Measurements from ENCODE around the gene RAB21. TPM values are rescaled to one million over a fixed set of nuclear protein-coding genes. Genes with fewer than 3 reads are reported as not detected.
A peak's percentile ranks its signal among the peaks of the same experiment; 100 is the strongest.

The RAB21 gene
- total RNA-seq, 2 donors from 2014 or later, result 50.0 to 126 TPM

GRCh38 chr12:71763677-71764379 lies 9.2 kb downstream of the RAB21 start:
- no peak for ATAC-seq
- Mint-ChIP-seq H3K36me3 (peaks cover 38% of the 10 kb centered on the region), H3K27me3 (no peaks in the 10 kb centered on the region), H3K4me3 (no peak overlapping the region), H3K9me3 (peaks cover 7% of the 10 kb centered on the region), H3K27ac (no peak overlapping the region), H3K4me1 (ENCODE audit: low read depth in 2 of 2) (peaks cover 59 to 61% of the 10 kb centered on the region in 2 donors)
- DNase-seq (ENCODE audit: low spot score), result no peak

GRCh38 chr12:71764587-71765321 lies 10.1 kb downstream of the RAB21 start:
- ATAC-seq, result no peak
- Mint-ChIP-seq H3K27ac (no peak overlapping the region), H3K4me3 (peak overlapping the region; percentile 10), H3K4me1 (ENCODE audit: low read depth in 2 of 2) (peaks cover 52 to 57% of the 10 kb centered on the region in 2 donors), H3K9me3 (peaks cover 7% of the 10 kb centered on the region), H3K27me3 (no peaks in the 10 kb centered on the region), H3K36me3 (peaks cover 29% of the 10 kb centered on the region)
- no peak for DNase-seq (ENCODE audit: low spot score)

- ATAC-seq, result no peak
- Mint-ChIP-seq H3K4me1 (ENCODE audit: low read depth in 2 of 2) (peaks cover 50 to 52% of the 10 kb centered on the region in 2 donors), H3K4me3 (peak overlapping the region; percentile 21), H3K27me3 (no peaks in the 10 kb centered on the region), H3K27ac (peak overlapping the region in 1 of 2 donors; percentile 5), H3K9me3 (no peaks in the 10 kb centered on the region), H3K36me3 (peaks cover 24% of the 10 kb centered on the region)
- DNase-seq (ENCODE audit: low spot score), result no peak
Observed at GRCh38 chr12:71766202-71766601, 11.5 kb downstream of the RAB21 start.

- H3K4me3 Mint-ChIP-seq, result peak overlapping the region; percentile 21
- H3K27ac Mint-ChIP-seq, result peak overlapping the region in 1 of 2 donors; percentile 5
- H3K36me3 Mint-ChIP-seq, result peaks cover 28% of the 10 kb centered on the region
- DNase-seq (ENCODE audit: low spot score) (no peak), ATAC-seq (no peak)
- no peaks in the 10 kb centered on the region for H3K9me3 Mint-ChIP-seq
- H3K27me3 Mint-ChIP-seq, result no peaks in the 10 kb centered on the region
- H3K4me1 Mint-ChIP-seq (ENCODE audit: low read depth in 2 of 2), result peaks cover 50 to 52% of the 10 kb centered on the region in 2 donors
Observed at GRCh38 chr12:71767183-71767582, 12.5 kb downstream of the RAB21 start.

- no peak overlapping the region for H3K4me3 Mint-ChIP-seq
Observed at GRCh38 chr12:71768900-71769299, 14.2 kb downstream of the RAB21 start.

GRCh38 chr12:71771069-71771468 lies 16.4 kb downstream of the RAB21 start:
- no peaks in the 10 kb centered on the region for H3K27me3 Mint-ChIP-seq
- H3K36me3 Mint-ChIP-seq, result peaks cover 26% of the 10 kb centered on the region
- H3K4me1 Mint-ChIP-seq (ENCODE audit: low read depth in 2 of 2), result peaks cover 32 to 33% of the 10 kb centered on the region in 2 donors
- H3K27ac Mint-ChIP-seq, result no peak overlapping the region
- no peaks in the 10 kb centered on the region for H3K9me3 Mint-ChIP-seq
- no peak overlapping the region for H3K4me3 Mint-ChIP-seq
- DNase-seq (ENCODE audit: low spot score) (no peak), ATAC-seq (no peak)

More at GRCh38 chr12:71768900-71769299, 14.2 kb downstream of the RAB21 start:
- no peak for DNase-seq (ENCODE audit: low spot score)
- peaks cover 33% of the 10 kb centered on the region for H3K36me3 Mint-ChIP-seq
- peaks cover 47 to 48% of the 10 kb centered on the region in 2 donors for H3K4me1 Mint-ChIP-seq (ENCODE audit: low read depth in 2 of 2)
- ATAC-seq, result no peak
- H3K9me3 Mint-ChIP-seq, result no peaks in the 10 kb centered on the region
- H3K27ac Mint-ChIP-seq, result no peak overlapping the region
- H3K27me3 Mint-ChIP-seq, result no peaks in the 10 kb centered on the region

GRCh38 chr12:71772735-71773134 lies 18.1 kb downstream of the RAB21 start:
- peaks cover 16 to 18% of the 10 kb centered on the region in 2 donors for H3K4me1 Mint-ChIP-seq (ENCODE audit: low read depth in 2 of 2)
- H3K27ac Mint-ChIP-seq, result peak overlapping the region in 1 of 2 donors; percentile 11
- no peaks in the 10 kb centered on the region for H3K27me3 Mint-ChIP-seq
- no peak for DNase-seq (ENCODE audit: low spot score)
- H3K9me3 Mint-ChIP-seq, result no peaks in the 10 kb centered on the region
- peaks cover 22% of the 10 kb centered on the region for H3K36me3 Mint-ChIP-seq
- ATAC-seq, result no peak
- H3K4me3 Mint-ChIP-seq, result no peak overlapping the region

- Mint-ChIP-seq H3K27ac (peak overlapping the region; percentile 22 to 49), H3K9me3 (no peaks in the 10 kb centered on the region), H3K36me3 (peaks cover 8% of the 10 kb centered on the region), H3K27me3 (no peaks in the 10 kb centered on the region), H3K4me3 (no peak overlapping the region), H3K4me1 (ENCODE audit: low read depth in 2 of 2) (peaks cover 5 to 7% of the 10 kb centered on the region in 2 donors)
- no peak for ATAC-seq
- DNase-seq (ENCODE audit: low spot score), result no peak
Observed at GRCh38 chr12:71780237-71780822, 25.7 kb downstream of the RAB21 start.

GRCh38 chr12:71782017-71782416 lies 27.4 kb downstream of the RAB21 start:
- Mint-ChIP-seq H3K4me3 (no peak overlapping the region), H3K27me3 (no peaks in the 10 kb centered on the region), H3K4me1 (ENCODE audit: low read depth in 2 of 2) (peaks cover 10 to 11% of the 10 kb centered on the region in 2 donors), H3K27ac (no peak overlapping the region), H3K9me3 (no peaks in the 10 kb centered on the region), H3K36me3 (peaks cover 14% of the 10 kb centered on the region)
- no peak for ATAC-seq
- no peak for DNase-seq (ENCODE audit: low spot score)

GRCh38 chr12:71786829-71787228 lies 32.2 kb downstream of the RAB21 start:
- no peaks in the 10 kb centered on the region for H3K27me3 Mint-ChIP-seq
- H3K4me1 Mint-ChIP-seq (ENCODE audit: low read depth in 2 of 2), result peaks cover 5 to 9% of the 10 kb centered on the region in 2 donors
- ATAC-seq, result no peak
- DNase-seq (ENCODE audit: low spot score), result no peak
- no peak overlapping the region for H3K27ac Mint-ChIP-seq
- H3K4me3 Mint-ChIP-seq, result no peak overlapping the region
- H3K36me3 Mint-ChIP-seq, result peaks cover 14% of the 10 kb centered on the region
- no peaks in the 10 kb centered on the region for H3K9me3 Mint-ChIP-seq

- H3K27ac Mint-ChIP-seq, result no peak overlapping the region
- no peak for DNase-seq (ENCODE audit: low spot score)
- H3K27me3 Mint-ChIP-seq, result no peaks in the 10 kb centered on the region
- no peaks in the 10 kb centered on the region for H3K9me3 Mint-ChIP-seq
- peaks cover 5 to 9% of the 10 kb centered on the region in 2 donors for H3K4me1 Mint-ChIP-seq (ENCODE audit: low read depth in 2 of 2)
- H3K4me3 Mint-ChIP-seq, result no peak overlapping the region
- peaks cover 14% of the 10 kb centered on the region for H3K36me3 Mint-ChIP-seq
- no peak for ATAC-seq
Observed at GRCh38 chr12:71787580-71787979, 32.9 kb downstream of the RAB21 start.

GRCh38 chr12:71790331-71790730 lies 35.7 kb downstream of the RAB21 start:
- Mint-ChIP-seq H3K4me1 (ENCODE audit: low read depth in 2 of 2) (peaks cover 5 to 9% of the 10 kb centered on the region in 2 donors), H3K4me3 (no peak overlapping the region), H3K27me3 (no peaks in the 10 kb centered on the region), H3K9me3 (no peaks in the 10 kb centered on the region), H3K27ac (no peak overlapping the region), H3K36me3 (peaks cover 7% of the 10 kb centered on the region)
- ATAC-seq (no peak), DNase-seq (ENCODE audit: low spot score) (no peak)

GRCh38 chr12:71791473-71792150 lies 36.9 kb downstream of the RAB21 start:
- ATAC-seq (no peak), DNase-seq (ENCODE audit: low spot score) (no peak)
- Mint-ChIP-seq H3K9me3 (no peaks in the 10 kb centered on the region), H3K27ac (no peak overlapping the region), H3K4me1 (ENCODE audit: low read depth in 2 of 2) (peaks cover 3 to 7% of the 10 kb centered on the region in 2 donors), H3K27me3 (no peaks in the 10 kb centered on the region), H3K4me3 (no peak overlapping the region), H3K36me3 (peaks cover 4% of the 10 kb centered on the region)

Measured in natural killer cell treated with Interleukin-12 subunit alpha and Interleukin-12 subunit beta and Interleukin-15 and Interleukin-18, amount 100 ng/mL, for 72 hours (primary cell).